HG02610 (cell line): ENCODE results near the gene ADI1.
"Not testable (repeated sequence)": the region's sequence is repeated elsewhere in the genome, so short reads cannot be mapped to it uniquely, and the experiment has no call there.

Source experiments
- ATAC-seq: cut with Tn5 transposase; IDR thresholded peaks from one replicate; pipeline ENCODE4 v1.9.1; 2021; ENCODE audit warnings: mild to moderate bottlenecking, moderate library complexity; ENCODE audit not compliant: unreplicated experiment

ADI1 gene

DNA sequence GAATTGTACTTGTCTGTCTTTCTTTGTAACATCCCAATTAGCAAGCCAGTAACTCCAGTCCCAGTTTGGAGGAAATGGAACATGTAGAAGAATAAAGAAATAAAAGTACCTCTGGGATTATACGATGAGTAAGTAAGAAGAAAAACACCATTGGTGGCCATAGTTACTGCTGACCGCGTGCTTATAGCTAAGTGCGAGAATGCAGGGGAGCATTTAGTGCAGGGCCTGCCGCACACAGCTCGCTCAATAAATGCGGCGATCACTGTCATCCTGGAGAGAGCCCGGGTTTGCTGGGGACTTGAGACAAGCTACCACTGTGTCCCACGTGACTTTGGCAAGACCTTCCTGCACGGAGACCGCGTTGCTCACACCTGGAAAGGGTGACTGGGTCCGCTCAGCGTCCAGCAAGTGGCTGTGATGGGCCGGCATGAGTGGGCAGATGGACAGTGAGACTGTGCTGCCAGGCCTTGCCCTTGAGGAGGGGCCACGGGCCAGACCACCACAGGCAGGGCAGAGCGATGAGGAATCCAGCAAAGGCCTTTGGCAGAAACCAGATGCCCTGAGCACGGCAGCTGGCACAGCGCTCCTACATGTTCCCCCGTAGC is 54.8 kb downstream of the ADI1 start:
- no peak for ATAC-seq

DNA sequence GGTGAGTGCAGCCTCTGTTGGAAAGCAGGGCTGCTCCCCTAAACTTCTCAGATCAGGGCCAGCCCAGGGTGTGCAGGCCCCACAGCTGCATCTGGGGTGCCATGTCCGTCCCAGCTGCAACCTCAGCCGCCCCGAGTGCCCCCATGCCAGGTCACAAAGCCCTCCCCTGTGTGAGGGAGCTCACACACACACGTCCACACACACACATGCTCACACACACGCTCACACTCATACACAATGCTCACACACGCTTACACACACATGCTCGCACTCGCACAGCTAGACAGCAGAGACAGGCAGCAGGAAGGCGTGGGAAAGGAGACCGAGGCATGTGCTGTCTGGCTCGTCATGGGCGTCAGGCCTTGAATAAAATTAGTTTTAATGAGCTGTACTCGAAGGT is 55.4 kb downstream of the ADI1 start:
- no peak for ATAC-seq

DNA sequence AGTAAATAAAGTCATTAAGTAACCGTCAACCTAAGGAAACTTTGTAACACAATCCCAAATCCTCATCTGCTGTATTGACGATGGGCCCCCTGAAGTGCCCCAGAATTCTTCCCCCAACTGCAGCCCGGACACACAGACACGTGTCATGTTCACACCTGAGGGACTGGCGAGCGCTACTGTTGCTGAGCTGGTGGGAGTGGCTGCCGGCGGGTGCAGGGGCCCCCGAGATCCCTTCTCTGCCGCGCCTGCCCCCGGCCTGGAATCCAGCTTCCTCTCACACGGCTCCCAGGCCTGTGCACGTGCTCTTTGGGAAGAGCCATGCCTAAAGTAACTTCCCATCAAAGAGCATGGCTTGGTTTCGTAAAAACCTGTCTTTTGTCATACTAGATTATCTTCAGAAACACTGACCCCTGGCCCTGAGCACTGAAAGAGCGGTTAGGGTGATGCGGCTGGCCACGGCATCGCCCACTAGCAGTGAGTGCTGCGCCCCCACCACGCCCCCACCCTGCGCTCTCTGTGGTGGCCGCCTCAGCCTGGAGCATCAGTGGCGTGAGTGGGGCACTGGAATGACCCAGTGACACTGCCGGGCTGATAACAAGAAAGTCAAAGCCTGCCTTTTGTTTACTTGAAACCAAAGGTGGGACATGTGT is 56.0 kb downstream of the ADI1 start:
- no peak for ATAC-seq

DNA sequence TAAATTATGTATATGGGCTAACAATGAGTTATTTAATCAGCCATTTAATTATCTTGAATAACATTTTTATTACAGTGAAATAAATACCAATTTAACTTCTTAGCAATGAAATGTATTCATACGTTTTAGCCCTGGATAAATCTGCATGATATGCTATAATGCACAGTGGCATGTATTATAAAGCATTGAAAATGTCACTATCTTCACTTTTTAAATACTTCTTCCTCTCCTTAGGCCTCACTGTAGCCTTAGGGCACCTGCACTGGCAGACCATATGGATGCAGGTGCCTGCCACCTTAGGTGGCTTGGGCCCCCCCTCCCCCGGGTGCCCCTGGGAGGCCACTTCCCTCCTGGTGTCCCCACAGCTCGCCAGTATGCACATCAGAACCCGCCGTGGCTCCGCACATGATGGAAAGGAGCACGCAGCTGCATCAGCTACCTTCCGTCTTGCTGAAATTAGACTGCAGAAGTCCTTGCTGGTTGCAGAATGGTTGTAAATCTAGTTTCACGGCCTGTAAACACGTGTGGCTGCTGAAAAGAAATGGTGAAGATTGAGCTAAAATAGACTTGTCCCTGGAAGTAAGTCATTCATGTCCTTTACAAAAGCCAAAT is 56.7 kb downstream of the ADI1 start:
- ATAC-seq: no peak

DNA sequence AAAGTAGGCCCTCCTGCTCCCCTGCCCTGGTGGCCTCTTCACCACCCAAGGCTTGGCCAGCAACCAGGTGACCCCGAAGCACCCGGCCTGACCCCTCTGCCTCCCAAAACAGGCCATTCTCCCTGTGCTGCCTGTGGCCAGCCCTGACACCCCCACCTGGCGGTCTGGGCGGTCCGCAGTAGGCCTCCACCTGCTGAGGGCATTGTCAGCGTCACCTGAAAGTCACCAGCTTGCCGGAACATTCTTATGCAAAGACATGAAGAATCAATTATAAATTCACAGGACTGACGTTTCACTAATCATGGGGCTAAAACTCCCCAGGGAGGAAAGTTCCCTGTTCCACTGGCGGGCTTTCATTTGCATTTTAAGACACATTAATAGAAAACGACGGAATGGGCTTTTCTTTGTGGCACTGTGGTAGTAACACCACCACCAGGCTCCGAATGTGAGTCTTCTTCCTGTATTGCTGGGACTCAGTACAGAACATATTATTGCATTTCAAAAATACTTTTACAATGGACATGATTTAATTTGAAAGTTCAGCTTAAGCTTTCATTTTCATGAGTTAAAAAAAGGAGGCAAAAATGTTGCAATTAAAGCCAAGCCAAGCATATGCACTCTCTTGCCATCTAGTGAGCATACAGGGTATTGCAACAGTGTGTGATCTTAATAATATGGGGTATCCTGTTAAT is 57.4 kb downstream of the ADI1 start:
- peak; percentile 82 for ATAC-seq

DNA sequence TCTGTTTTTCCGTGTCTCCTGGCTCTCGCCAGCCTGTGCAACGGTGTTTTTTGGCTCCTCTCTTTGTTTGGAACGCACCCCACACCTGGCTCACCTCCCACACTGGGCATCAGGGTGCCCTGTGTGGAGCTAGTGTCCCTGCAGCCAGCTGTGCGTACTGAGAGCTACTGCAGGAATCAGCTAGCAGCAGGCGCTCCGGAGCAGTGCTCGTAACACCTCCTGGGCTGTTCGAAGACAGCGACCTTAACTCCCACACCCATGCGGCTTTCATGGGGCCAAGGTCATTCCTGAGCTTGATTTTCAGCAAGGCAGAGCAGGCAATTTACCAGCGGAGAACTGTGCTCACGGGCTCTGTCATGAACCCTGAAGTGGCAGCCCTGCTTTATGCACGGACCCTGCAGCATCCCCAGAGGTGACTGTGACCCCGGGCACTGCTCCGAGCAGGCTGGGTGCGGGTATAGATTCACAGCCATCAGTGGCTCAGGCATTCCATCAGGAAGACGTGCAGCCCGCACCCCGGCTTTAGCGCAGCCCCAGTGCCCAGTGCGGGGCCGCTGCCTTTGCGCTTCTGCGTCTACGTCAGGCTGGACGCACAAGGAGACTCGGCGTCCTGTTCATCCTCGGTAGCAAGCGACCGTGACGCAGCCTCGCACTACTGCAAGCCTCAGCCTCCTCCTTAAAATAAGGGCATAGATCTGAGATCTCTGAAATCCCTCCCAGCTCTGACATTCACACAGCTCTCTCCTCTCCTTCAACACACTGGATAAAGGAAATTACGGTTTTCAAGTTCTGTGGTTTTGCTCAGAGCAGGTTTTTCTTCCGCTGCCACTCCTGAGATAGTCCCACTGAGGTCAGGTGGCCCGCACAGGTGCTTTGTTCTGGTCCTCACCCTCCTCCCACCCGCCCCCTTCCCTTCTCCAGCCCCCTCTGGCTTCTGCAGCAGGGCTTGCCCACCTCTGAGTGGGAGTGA is 58.2 kb downstream of the ADI1 start:
- no peak for ATAC-seq

DNA sequence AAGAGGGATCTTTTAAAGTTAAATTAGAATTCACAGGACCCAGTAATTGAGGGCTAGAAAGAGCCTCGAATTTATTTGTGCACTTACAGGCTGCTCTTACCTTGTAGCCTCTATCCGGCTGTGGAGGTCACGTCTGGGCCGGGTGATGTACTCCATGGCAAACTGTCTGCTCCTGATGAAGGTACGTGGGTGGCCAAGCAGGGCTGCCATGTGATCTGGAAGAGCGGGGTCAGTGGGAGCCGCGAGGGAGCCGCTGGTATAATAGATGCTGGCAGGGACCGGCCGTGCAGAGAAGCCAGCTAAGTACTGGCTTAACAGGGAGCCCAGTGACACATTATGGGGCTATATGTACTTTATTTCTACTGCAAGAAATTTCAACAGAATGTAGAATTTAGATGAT is 59.2 kb downstream of the ADI1 start:
- ATAC-seq: no peak

DNA sequence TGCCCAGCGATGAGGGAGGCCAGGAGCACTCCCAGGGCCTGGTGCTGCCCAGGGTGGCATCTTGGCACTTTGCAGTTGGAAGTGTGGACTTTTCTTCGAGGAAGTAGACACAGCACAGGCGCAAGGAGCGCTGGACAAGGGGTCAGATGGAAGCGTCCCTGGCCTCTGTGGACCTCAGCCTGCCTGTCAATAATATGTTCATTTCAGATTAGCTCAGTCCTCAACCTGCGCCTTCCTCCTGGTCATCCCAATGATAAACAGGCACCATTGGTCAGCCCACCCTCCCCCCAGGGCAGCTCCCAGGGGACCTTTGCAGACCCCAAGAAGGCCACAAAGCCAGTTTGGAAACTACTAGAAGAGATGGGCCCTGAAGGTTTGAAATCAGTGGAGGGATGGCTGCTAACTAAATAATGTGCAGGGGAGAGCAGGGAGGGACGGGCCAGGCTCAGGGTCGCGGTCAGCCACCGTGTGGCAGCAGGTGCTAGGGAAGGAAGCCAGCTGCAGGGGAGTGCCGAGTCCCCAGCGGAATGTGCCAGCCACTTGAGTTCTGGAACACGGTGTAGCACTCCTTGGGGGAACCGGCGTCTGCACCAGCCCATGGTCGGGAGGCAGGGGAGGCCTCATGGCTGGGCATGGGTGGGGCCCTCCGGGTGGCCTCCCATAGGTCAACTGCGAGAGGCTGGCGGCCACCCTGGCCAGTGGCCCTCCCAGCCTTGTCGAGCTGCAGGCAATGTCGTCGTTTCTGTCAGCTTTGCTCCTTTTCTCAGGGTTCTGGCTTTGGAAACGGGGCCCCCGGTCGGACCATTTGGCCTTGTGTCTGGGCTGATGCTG is 59.9 kb downstream of the ADI1 start:
- no peak for ATAC-seq

DNA sequence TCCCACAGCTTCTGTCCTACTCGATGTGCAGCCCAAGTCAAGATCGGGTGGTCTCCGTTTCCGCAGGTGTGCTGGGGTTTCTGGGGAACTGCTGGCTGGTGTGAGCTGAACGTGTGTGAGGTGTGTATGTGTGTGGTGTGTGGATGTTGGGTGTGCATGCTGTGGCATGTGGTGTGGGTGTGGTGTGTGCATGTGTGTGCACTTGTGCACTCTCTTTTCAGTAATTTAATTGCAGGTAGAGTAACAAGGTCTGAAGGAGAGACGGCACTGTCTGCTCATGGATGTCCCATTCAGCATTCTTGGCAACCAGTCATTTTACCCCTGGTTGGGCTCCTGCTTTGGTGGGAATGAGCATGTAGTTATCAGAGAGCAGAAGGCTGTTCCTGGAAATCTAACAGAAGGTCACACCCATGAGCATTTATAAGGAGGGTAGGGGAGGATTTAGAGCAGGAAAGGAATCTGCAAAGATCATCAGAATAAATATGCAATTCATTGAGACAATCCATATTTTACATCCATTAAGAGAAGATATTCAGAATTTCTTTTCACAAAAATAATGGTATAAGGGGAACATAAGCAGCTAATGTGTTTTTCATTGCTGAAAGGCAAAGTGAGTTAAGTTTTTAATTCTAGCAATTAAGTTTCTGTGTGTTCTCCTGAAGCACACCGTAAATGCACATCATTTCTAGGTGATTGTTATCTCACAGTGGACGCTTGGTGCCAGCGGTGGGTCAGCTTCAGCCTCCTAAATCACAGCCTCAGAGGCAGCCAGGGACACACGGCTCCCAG is 60.7 kb downstream of the ADI1 start:
- no peak for ATAC-seq

DNA sequence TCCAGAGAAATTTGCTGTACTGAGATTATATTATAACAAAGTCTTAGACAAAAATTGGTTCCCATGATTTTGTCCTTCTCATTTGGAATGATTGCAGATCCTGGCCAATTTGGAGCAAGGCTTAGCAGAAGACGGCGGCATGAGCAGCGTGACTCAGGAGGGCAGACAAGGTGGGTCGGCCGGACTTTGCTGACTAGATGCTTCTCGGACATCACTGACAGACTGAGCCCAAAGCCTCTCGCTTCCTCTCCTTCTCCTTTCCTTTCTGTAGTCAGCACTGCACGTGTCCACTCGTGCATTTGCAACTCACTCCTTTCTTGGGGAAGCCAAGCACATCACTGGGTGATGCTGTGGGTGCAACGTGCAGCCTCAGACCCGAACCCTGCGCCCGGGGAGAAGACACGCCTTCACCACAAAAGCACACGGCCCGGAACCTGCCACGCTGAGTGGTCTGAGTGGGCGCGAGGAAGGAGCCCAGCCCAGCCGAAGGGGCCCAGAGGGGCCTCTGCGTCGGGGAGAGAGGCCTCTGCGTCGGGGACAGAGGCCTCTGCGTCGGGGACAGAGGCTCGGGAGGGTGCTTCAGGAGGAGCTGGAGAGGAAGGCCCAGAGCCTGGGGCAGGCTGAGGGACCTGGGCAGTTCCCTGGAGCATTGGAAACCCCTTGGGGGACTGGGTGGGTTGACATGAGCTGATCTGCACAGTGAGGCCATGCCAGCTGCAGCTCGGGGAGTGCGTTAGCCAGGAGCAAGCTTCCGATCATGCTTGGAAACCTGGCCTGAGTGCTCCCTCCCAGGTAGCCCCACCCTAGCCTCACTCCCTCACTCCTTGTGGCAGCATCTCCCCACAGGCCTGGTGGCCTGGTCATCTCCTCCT is 61.6 kb downstream of the ADI1 start:
- no peak for ATAC-seq

DNA sequence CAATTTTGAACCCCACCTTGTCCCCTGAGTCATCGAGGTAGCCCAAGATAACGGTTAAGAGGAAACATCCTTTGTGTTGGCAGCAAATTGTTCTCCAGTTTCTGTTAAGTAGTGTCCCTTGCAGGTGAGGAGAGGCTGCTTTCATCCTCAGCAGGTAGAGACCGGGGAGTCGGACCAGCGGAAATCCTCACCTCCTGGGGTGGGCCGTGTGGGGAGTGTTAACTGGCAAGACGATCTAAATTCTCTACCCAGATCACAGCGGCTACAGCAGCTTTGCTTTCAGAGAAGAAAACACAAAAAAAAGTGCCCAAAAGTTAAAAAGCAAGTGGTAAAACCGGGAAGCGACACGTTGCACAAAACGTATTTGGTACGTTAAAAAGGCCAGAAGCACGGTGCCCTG is 63.2 kb downstream of the ADI1 start:
- no peak for ATAC-seq

DNA sequence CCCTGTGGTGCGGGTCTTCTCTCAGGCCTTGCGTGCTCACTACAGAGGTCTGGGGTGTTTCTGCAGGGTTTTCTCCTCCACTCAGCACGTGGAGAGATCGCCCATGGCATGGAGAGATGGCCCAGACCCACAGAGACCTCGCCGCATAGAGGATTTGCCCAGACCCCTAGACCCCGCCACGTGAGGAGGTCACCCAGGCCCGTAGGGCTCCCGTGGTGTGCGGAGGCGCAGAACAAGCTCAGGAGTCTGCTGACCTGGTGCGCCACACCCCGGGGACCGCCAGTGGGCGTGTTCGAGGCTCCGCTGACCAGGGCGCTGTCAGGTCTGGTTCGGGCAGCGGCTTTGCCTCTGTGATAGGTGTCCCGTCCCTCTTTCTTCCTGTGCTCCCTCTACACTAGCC is 64.5 kb downstream of the ADI1 start:
- no peak for ATAC-seq

DNA sequence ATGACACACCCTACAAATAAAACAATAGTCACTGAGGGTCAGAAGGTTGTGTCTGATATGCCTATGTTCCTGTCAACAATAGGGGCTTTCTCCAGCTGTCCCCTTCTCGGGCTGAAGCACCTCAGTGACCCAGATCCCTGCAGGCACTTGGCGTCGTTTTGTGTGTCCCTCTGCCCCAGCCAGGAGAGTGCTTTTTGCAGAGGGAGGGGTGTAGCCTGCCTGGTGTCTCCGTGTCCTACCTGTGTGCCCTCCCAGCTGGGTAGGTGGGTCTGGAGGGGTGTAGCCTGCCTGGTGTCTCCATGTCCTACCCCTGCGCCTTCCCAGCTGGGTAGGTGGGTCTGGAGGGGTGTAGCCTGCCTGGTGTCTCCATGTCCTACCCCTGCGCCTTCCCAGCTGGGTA is 65.3 kb downstream of the ADI1 start:
- not testable (repeated sequence) for ATAC-seq

DNA sequence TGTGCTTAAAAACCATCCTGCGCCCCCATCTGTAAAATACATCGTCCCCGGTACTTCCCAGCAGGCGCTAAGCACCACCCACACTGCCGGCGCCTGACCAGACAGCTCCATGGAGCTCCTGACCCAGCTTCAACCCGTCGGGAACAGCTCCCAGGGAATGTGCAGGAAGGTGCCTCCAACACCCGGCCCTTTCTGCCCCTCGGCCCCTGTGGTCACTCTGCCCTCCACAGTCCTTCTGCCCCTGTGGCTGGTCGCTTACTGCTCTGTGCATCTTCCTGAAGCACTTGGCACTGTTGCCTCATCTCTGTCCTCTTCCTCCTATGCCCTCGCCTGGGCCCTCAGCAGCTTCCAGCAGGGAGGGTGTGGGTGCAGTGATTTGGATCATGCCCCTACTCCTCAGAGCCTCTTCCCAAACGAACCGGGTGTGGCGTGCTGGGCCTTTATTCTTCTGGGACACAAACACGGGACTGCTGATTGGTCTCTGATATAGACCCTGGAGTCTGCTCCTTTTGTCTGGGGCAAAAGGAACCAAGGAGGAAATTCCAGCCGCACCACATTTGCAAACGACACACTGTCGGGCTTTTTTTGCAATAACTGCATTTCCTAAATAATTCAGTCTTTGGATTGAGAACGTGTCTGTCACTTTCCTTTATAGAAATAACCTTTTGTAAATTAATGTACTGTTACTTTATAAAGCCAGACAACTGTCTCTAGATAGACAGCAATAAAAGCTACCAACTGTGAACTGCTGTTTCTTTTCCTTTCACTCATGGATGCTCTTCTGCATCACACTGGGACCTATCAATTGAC is 65.9 kb downstream of the ADI1 start:
- no peak for ATAC-seq

DNA sequence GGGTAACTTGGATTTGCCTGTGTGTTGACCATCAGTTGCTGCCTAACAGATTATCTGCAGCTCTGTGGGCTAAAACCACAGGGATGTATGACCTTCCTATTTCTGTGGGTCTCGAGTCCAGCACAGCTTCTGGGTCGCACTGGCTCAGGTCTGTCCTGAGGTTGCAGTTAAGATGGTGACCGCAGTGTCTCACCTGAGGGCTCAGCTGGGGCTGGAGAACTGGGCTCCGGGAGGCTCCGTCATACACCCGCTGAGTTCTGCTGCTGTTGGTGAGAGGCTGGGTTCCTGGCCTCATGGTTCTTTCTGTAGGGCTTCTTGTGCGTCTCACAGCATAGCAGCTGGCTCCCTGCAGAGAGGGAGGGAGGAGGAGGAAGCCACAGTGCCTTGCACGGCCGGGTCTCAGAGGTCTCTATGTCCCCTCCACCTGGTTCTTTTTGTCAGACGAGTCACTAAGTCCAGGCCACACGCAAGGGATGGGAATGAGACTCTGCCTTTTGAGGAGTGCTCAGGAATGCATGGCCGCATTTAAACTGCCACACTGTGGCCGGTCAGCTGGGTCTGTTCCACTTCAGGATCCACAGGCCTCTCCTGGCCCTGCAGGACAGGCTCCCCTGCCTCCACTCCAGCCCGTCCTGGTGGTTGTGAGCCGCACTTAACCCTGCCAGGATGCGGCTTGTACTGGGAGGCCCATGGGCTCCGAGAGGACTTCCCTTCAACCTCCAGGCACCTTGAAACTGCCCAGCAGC is 67.2 kb downstream of the ADI1 start:
- ATAC-seq: no peak

DNA sequence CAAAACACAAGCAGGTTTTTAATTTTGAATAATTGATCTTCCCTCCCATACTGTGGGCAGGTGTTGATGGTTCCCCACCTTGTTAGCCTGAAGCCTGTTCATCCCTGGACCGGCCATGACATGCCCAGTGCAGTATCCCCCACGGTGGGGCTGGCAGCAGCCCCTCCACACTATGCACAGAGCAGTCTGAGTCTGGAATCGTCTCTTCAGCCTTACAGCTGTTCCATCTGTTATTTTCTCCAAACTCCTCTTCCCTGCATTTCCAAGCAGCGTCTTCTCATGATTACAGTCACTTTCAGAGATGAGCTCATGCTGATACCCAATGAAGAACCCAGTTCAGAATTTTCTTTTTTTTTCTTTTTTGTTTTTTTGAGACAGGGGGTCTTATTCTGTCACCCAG is 68.2 kb downstream of the ADI1 start:
- no peak for ATAC-seq
